SH-SY5Y (cell line): ENCODE data around the gene MSANTD1.

Source experiments
- GATA2 ChIP-seq: IDR thresholded peaks from 2 replicates; pipeline ENCODE4 v1.6.1; 2011; ENCODE audit warnings: mild to moderate bottlenecking, low read depth, low read length
- GATA3 ChIP-seq: IDR thresholded peaks from 2 replicates; pipeline ENCODE4 v1.6.1; 2011; ENCODE audit warnings: low read depth, mild to moderate bottlenecking, low read length, moderate library complexity

GRCh38 chr4:3291969-3292570 lies 43.1 kb downstream of the MSANTD1 start:
- TF ChIP-seq GATA2 (no peak), GATA3 (no peak)
